D341Med (cell line): ENCODE measurements around the gene PKP1.

Experiments
- DNase-seq: peaks from one replicate; pipeline ENCODE4 v3.0.0; 2012; ENCODE audit warnings: low spot score

Gene PKP1

GRCh38 chr1:201351617-201352016 lies 68.3 kb downstream of the PKP1 start:
- no peak for DNase-seq

- DNase-seq: no peak
Measured at GRCh38 chr1:201353186-201353940, 70.1 kb downstream of the PKP1 start.

GRCh38 chr1:201354151-201354900 lies 71.0 kb downstream of the PKP1 start:
- DNase-seq: no peak

GRCh38 chr1:201354901-201355295 lies 71.6 kb downstream of the PKP1 start:
- DNase-seq: no peak

GRCh38 chr1:201355471-201355870 lies 72.2 kb downstream of the PKP1 start:
- DNase-seq: no peak

- no peak for DNase-seq
Measured at GRCh38 chr1:201356236-201356635, 72.9 kb downstream of the PKP1 start.

- DNase-seq: no peak
Measured at GRCh38 chr1:201356701-201357100, 73.4 kb downstream of the PKP1 start.

- DNase-seq: no peak
Measured at GRCh38 chr1:201357211-201357610, 73.9 kb downstream of the PKP1 start.

GRCh38 chr1:201357636-201358348 lies 74.5 kb downstream of the PKP1 start:
- no peak for DNase-seq

- no peak for DNase-seq
Measured at GRCh38 chr1:201358596-201358995, 75.3 kb downstream of the PKP1 start.

GRCh38 chr1:201359031-201359872 lies 75.9 kb downstream of the PKP1 start:
- DNase-seq: no peak

- no peak for DNase-seq
Measured at GRCh38 chr1:201359873-201360210, 76.5 kb downstream of the PKP1 start.

- no peak for DNase-seq
Measured at GRCh38 chr1:201360486-201360885, 77.2 kb downstream of the PKP1 start.

GRCh38 chr1:201360901-201361651 lies 77.8 kb downstream of the PKP1 start:
- DNase-seq: no peak

GRCh38 chr1:201361652-201362504 lies 78.6 kb downstream of the PKP1 start:
- peak; percentile 93 for DNase-seq

- no peak for DNase-seq
Measured at GRCh38 chr1:201362906-201363305, 79.6 kb downstream of the PKP1 start.

- DNase-seq: no peak
Measured at GRCh38 chr1:201363467-201363866, 80.2 kb downstream of the PKP1 start.

GRCh38 chr1:201364808-201365105 lies 81.5 kb downstream of the PKP1 start:
- DNase-seq: no peak

GRCh38 chr1:201365251-201365650 lies 81.9 kb downstream of the PKP1 start:
- DNase-seq: no peak

GRCh38 chr1:201366696-201367095 lies 83.4 kb downstream of the PKP1 start:
- no peak for DNase-seq

GRCh38 chr1:201369209-201369608 lies 85.9 kb downstream of the PKP1 start:
- DNase-seq: no peak
